HTR-8/SVneo (cell line): Measurements from ENCODE around the gene IGFLR1.

Experiments
- DNase-seq: peaks from one replicate; pipeline ENCODE4 v3.0.0; 2011; ENCODE audit warnings: low spot score, mixed read lengths; ENCODE audit not compliant: insufficient read length
- FAIRE-seq: peaks from 2 replicates; lab custom pipeline; 2011; peaks lifted over from hg19 to GRCh38; lab: Jason Lieb, UNC

IGFLR1 gene

GRCh38 chr19:35742121-35742724, at the start of gene IGFLR1:
IGFLR1 (minus strand) TSS chr19:35742452; CDS start chr19:35741180, 1,272 bp downstream.
- FAIRE-seq (no peak), DNase-seq (no peak)

GRCh38 chr19:35791814-35792279, 49.6 kb upstream of the IGFLR1 start:
- FAIRE-seq = no peak
- no peak for DNase-seq

- FAIRE-seq (no peak), DNase-seq (no peak)
Observed at GRCh38 chr19:35790981-35791813, 48.9 kb upstream of the IGFLR1 start.

- DNase-seq = no peak
- FAIRE-seq = no peak
Observed at GRCh38 chr19:35789978-35790944, 48.0 kb upstream of the IGFLR1 start.

- DNase-seq (no peak), FAIRE-seq (no peak)
Observed at GRCh38 chr19:35789195-35789977, 47.1 kb upstream of the IGFLR1 start.

GRCh38 chr19:35788205-35788960, 46.1 kb upstream of the IGFLR1 start:
- DNase-seq (no peak), FAIRE-seq (no peak)

- FAIRE-seq = no peak
- no peak for DNase-seq
Observed at GRCh38 chr19:35787227-35787799, 45.1 kb upstream of the IGFLR1 start.

GRCh38 chr19:35786299-35787160, 44.3 kb upstream of the IGFLR1 start:
- FAIRE-seq (no peak), DNase-seq (no peak)

GRCh38 chr19:35785339-35785627, 43.0 kb upstream of the IGFLR1 start:
- no peak for DNase-seq
- no peak for FAIRE-seq

- FAIRE-seq = no peak
Observed at GRCh38 chr19:35784503-35785338, 42.5 kb upstream of the IGFLR1 start.

GRCh38 chr19:35783469-35784434, 41.5 kb upstream of the IGFLR1 start:
- DNase-seq = no peak
- no peak for FAIRE-seq

More at GRCh38 chr19:35784503-35785338, 42.5 kb upstream of the IGFLR1 start:
- DNase-seq = no peak

- no peak for FAIRE-seq
- no peak for DNase-seq
Observed at GRCh38 chr19:35782589-35782988, 40.3 kb upstream of the IGFLR1 start.

- FAIRE-seq = no peak
- no peak for DNase-seq
Observed at GRCh38 chr19:35781650-35782049, 39.4 kb upstream of the IGFLR1 start.

GRCh38 chr19:35780717-35781116, 38.5 kb upstream of the IGFLR1 start:
- FAIRE-seq = no peak
- no peak for DNase-seq

- no peak for DNase-seq
- no peak for FAIRE-seq
Observed at GRCh38 chr19:35780058-35780457, 37.8 kb upstream of the IGFLR1 start.

- FAIRE-seq = no peak
Observed at GRCh38 chr19:35779033-35779432, 36.8 kb upstream of the IGFLR1 start.

More at GRCh38 chr19:35779033-35779432, 36.8 kb upstream of the IGFLR1 start:
- DNase-seq = no peak
